Gastrocnemius medialis (tissue), 4 donors: ENCODE measurements around the gene ASPG. TPM values are rescaled to one million over a fixed set of nuclear protein-coding genes. Genes with fewer than 3 reads are reported as not detected.

Experiments
- ATAC-seq, 2 donors: fragments of 150-250 bp; one replicate each; pipeline ENCODE4 v1.9.1; 2016
- DNase-seq, 2 donors: peaks; one replicate each; pipeline ENCODE4 v3.0.0-alpha.2; 2019
- H3K27ac ChIP-seq, 4 donors: fragments of 200-600 bp; sonication (generic); 1 replicate in 1 of 4; 2 replicates in 3 of 4; pipeline ENCODE4 v1.5.1; 2016 to 2018; ENCODE audit warnings: mild to moderate bottlenecking in 2 of 4, moderate library complexity in 1 of 4
- H3K27me3 ChIP-seq, 3 donors: fragments of 200-600 bp; sonication (generic) in 2 of 3; 1 replicate in 1 of 3; 2 replicates in 2 of 3; pipeline versions ENCODE4 v1.5.1 to v1.6.0; 2016 to 2019; ENCODE audit warnings: mild to moderate bottlenecking in 1 of 3, moderate library complexity in 1 of 3
- H3K36me3 ChIP-seq, 2 donors: fragments of 200-600 bp; sonication (generic) in 1 of 2; one replicate each; pipeline ENCODE4 v1.5.1; 2017 to 2018
- H3K4me1 ChIP-seq, 2 donors: fragments of 200-600 bp; sonication (generic) in 1 of 2; one replicate each; pipeline ENCODE4 v1.5.1; 2016 to 2017; ENCODE audit warnings: mild to moderate bottlenecking in 2 of 2
- H3K4me3 ChIP-seq, 4 donors: fragments of 200-600 bp; sonication (generic) in 3 of 4; 1 replicate in 1 of 4; 2 replicates in 3 of 4; pipeline ENCODE4 v1.5.1; 2016 to 2019; ENCODE audit warnings: mild to moderate bottlenecking in 2 of 4
- H3K9me3 ChIP-seq, 3 donors: fragments of 200-600 bp; sonication (generic) in 2 of 3; 1 replicate in 1 of 3; 2 replicates in 2 of 3; pipeline ENCODE4 v1.5.1; 2016 to 2019
- CTCF ChIP-seq, 5 experiments: fragments of 450-650 bp in 3 of 5; fragments of 200-600 bp in 2 of 5; sonication (generic) in 2 of 5; IDR thresholded peaks in 4 of 5; conservative IDR thresholded peaks in 1 of 5; 1 replicate in 4 of 5; 2 replicates in 1 of 5; pipeline ENCODE4 v1.5.1; 2016 to 2019; ENCODE audit warnings: antibody characterized with exemption in 5 of 5, mild to moderate bottlenecking in 3 of 5, moderate library complexity in 3 of 5
- POLR2A ChIP-seq, 2 donors: fragments of 450-650 bp; IDR thresholded peaks; one replicate each; pipeline ENCODE4 v1.6.1; 2017; ENCODE audit warnings: antibody characterized with exemption in 2 of 2, mild to moderate bottlenecking in 2 of 2, moderate library complexity in 2 of 2
- in situ Hi-C, 4 donors: fragments of 200-750 bp; cut with MboI; loops; one replicate each; pipeline versions ENCODE4 v1.15.0 to v1.8.0; 2017; ENCODE audit warnings: low sequenced_read_pairs in 4 of 4
- intact Hi-C: fragments of 100-400 bp; cut with DNase I; formaldehyde crosslinking; loops from one replicate; pipeline ENCODE4 v1.15.1; 2023; ENCODE audit warnings: low total_unique reads
- total RNA-seq, 4 donors: library from RNA; depleted of rRNA; stranded (reverse); fragments of >200 nt; gene quantifications; one replicate each; pipeline versions ENCODE4 v1.1.0 to v1.2.3, GENCODE V29; 2016

The ASPG gene
- total RNA-seq, 4 donors from 2014 or later: 0.20 TPM; not detected in 3

- intact Hi-C loops: no loop called here
- H3K9me3 ChIP-seq: no peaks in the 10 kb centered on the region
- no peaks in the 10 kb centered on the region for H3K36me3 ChIP-seq
- H3K27me3 ChIP-seq: peaks cover 0 to 8% (median 0%) of the 10 kb centered on the region in 3 donors
- TF ChIP-seq CTCF (IDR thresholded peaks at IDR 0.05 in 4 of 5, conservative IDR thresholded peaks at IDR 0.05 in 1 of 5): no peak
- no peak for TF ChIP-seq POLR2A (IDR thresholded peaks at IDR 0.05)
- DNase-seq (no peak), ATAC-seq (no peak)
- no peaks in the 10 kb centered on the region for H3K4me1 ChIP-seq
- H3K27ac ChIP-seq: no peak overlapping the region
- in situ Hi-C loops: no loop called here
- H3K4me3 ChIP-seq: no peak overlapping the region
Measured at GRCh38 chr14:104154246-104154645, 68.7 kb downstream of the ASPG start.

GRCh38 chr14:104155513-104155912 is 70.0 kb downstream of the ASPG start:
- Histone ChIP-seq H3K27ac (no peak overlapping the region), H3K4me1 (no peaks in the 10 kb centered on the region), H3K36me3 (no peaks in the 10 kb centered on the region), H3K9me3 (no peaks in the 10 kb centered on the region), H3K4me3 (no peak overlapping the region), H3K27me3 (peaks cover 0 to 8% (median 0%) of the 10 kb centered on the region in 3 donors)
- ATAC-seq (no peak), DNase-seq (no peak)
- in situ Hi-C loops (no loop called here), intact Hi-C loops (no loop called here)
- no peak for TF ChIP-seq CTCF (IDR thresholded peaks at IDR 0.05 in 4 of 5, conservative IDR thresholded peaks at IDR 0.05 in 1 of 5)
- no peak for TF ChIP-seq POLR2A (IDR thresholded peaks at IDR 0.05)

- H3K9me3 ChIP-seq: no peaks in the 10 kb centered on the region
- no peak for DNase-seq
- no peak for TF ChIP-seq CTCF (IDR thresholded peaks at IDR 0.05 in 4 of 5, conservative IDR thresholded peaks at IDR 0.05 in 1 of 5)
- no peak for TF ChIP-seq POLR2A (IDR thresholded peaks at IDR 0.05)
- no peak for ATAC-seq
- intact Hi-C loops (no loop called here), in situ Hi-C loops (no loop called here)
- no peak overlapping the region for H3K4me3 ChIP-seq
- no peaks in the 10 kb centered on the region for H3K36me3 ChIP-seq
- H3K4me1 ChIP-seq: no peaks in the 10 kb centered on the region
- peaks cover 0 to 6% (median 0%) of the 10 kb centered on the region in 3 donors for H3K27me3 ChIP-seq
- H3K27ac ChIP-seq: no peak overlapping the region
Measured at GRCh38 chr14:104156142-104156541, 70.6 kb downstream of the ASPG start.

GRCh38 chr14:104157016-104157928 is 71.8 kb downstream of the ASPG start:
- H3K27ac ChIP-seq: no peak overlapping the region
- no peaks in the 10 kb centered on the region for H3K36me3 ChIP-seq
- intact Hi-C loops: no loop called here
- H3K4me3 ChIP-seq: no peak overlapping the region
- peaks cover 0 to 6% (median 0%) of the 10 kb centered on the region in 3 donors for H3K27me3 ChIP-seq
- TF ChIP-seq CTCF (IDR thresholded peaks at IDR 0.05 in 4 of 5, conservative IDR thresholded peaks at IDR 0.05 in 1 of 5) (no peak), POLR2A (IDR thresholded peaks at IDR 0.05) (no peak)
- no peaks in the 10 kb centered on the region for H3K4me1 ChIP-seq
- in situ Hi-C loops: no loop called here
- H3K9me3 ChIP-seq: no peaks in the 10 kb centered on the region
- DNase-seq (no peak), ATAC-seq (no peak)
